Measurements from ENCODE around the gene ABI1. TPM values are rescaled to one million over a fixed set of nuclear protein-coding genes. Genes with fewer than 3 reads are reported as not detected.

Gene ABI1
- total and polyA plus RNA-seq, 9 of the 15 experiments (the other 6 are each of a cell fraction or from before 2014, with no cell fraction given): 22.1 to 52.3 (median 39.0) TPM

- TF ChIP-seq RBM22 (IDR thresholded peaks at IDR 0.05; ENCODE audit: low read depth, low read length, poor library complexity, severe bottlenecking) (no peak), AFF1 (IDR thresholded peaks at IDR 0.05; ENCODE audit: low read depth in 1 of 2, partially characterized antibody in 2 of 2) (peak in 1 of 2 experiments; percentile 65), PHTF2 (CRISPR knock-in tag; IDR thresholded peaks at IDR 0.05) (no peak), ZNF197 (CRISPR knock-in tag; IDR thresholded peaks at IDR 0.05; ENCODE audit: low read depth) (peak; percentile 24; the same call in 1 of the 2 replicates), GTF2F1 (IDR thresholded peaks at IDR 0.05; ENCODE audit: low read depth, low read length) (peak; percentile 16; the same call in 1 of the 2 replicates), ZBTB5 (IDR thresholded peaks at IDR 0.05) (no peak), CREB3L1 (IDR thresholded peaks at IDR 0.05; ENCODE audit: borderline replicate concordance, low read depth) (peak; percentile 77; the same call in 1 of the 2 replicates), SREBF2 (CRISPR knock-in tag; IDR thresholded peaks at IDR 0.05) (no peak), CBX3 (IDR thresholded peaks at IDR 0.05; ENCODE audit: borderline replicate concordance in 1 of 2, low read length in 2 of 2) (no peak), SRSF7 (optimal IDR thresholded peaks at IDR 0.05; ENCODE audit: low read depth, low read length) (no peak), HCFC1 (IDR thresholded peaks at IDR 0.05; ENCODE audit: low read depth, low read length) (peak; percentile 71), BRF2 (IDR thresholded peaks at IDR 0.05; ENCODE audit: borderline replicate concordance, insufficient read depth, insufficient read length) (no peak), THRB (CRISPR knock-in tag; conservative IDR thresholded peaks at IDR 0.05) (peak; percentile 33; the same call in 1 of the 2 replicates), ZNF507 (tag; conservative IDR thresholded peaks at IDR 0.05) (no peak), EZH2 (IDR thresholded peaks at IDR 0.05; ENCODE audit: borderline replicate concordance, low read depth, low read length) (no peak), ZNF584 (CRISPR knock-in tag; IDR thresholded peaks at IDR 0.05; ENCODE audit: low read depth) (no peak)
Measured at GRCh38 chr10:26697163-26697921, 163.4 kb downstream of the ABI1 start, which contains the start of gene PDSS1 (continued).
